Measurements from ENCODE around the gene NPIPA1.
"Not testable (repeated sequence)": the region's sequence is repeated elsewhere in the genome, so short reads cannot be mapped to it uniquely, and the experiment has no call there.

NPIPA1 gene

GRCh38 chr16:14937143-14937542 lies at the start of gene NPIPA1:
NPIPA1 (plus strand) TSS chr16:14937443; CDS start chr16:14937443, 0 bp downstream.
- not testable (repeated sequence) for FAIRE-seq

DNA sequence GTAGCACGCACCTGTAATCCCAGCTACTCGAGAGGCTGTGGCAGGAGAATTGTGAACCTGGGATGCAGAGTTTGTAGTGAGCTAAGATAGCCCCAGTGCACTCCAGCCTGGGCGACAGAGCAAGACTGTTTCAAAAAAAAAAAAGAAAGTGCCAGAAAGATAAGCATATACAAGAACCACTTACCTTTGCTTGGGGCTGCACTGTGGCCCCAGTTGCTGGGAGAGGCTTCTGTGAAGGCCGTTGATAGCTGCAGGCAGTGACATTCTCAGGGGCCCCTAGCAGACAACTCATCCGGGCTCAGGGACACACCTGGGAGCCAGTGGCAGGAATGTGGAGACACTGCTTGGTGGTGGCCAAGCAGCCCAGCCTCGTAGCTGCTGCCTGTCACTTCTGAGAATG lies 45.1 kb upstream of the NPIPA1 start:
- FAIRE-seq: not testable (repeated sequence)

- FAIRE-seq: not testable (repeated sequence)
Measured at GRCh38 chr16:14895382-14895781, 41.9 kb upstream of the NPIPA1 start.

- FAIRE-seq: not testable (repeated sequence)
Measured at GRCh38 chr16:14896023-14896422, 41.2 kb upstream of the NPIPA1 start.

- not testable (repeated sequence) for FAIRE-seq
Measured at GRCh38 chr16:14897006-14897664, 40.1 kb upstream of the NPIPA1 start.

GRCh38 chr16:14898162-14898561 lies 39.1 kb upstream of the NPIPA1 start:
- FAIRE-seq: not testable (repeated sequence)

GRCh38 chr16:14903191-14903957 lies 33.9 kb upstream of the NPIPA1 start:
- not testable (repeated sequence) for FAIRE-seq

- not testable (repeated sequence) for FAIRE-seq
Measured at GRCh38 chr16:14909744-14910143, 27.5 kb upstream of the NPIPA1 start.

GRCh38 chr16:14910833-14911629 lies 26.2 kb upstream of the NPIPA1 start:
- not testable (repeated sequence) for FAIRE-seq

- not testable (repeated sequence) for FAIRE-seq
Measured at GRCh38 chr16:14911954-14912353, 25.3 kb upstream of the NPIPA1 start.

GRCh38 chr16:14912588-14912987 lies 24.7 kb upstream of the NPIPA1 start:
- FAIRE-seq: not testable (repeated sequence)

GRCh38 chr16:14918504-14918903 lies 18.7 kb upstream of the NPIPA1 start:
- not testable (repeated sequence) for FAIRE-seq

- not testable (repeated sequence) for FAIRE-seq
Measured at GRCh38 chr16:14919837-14920600, 17.2 kb upstream of the NPIPA1 start.

- not testable (repeated sequence) for FAIRE-seq
Measured at GRCh38 chr16:14922285-14922684, 15.0 kb upstream of the NPIPA1 start.

DNA sequence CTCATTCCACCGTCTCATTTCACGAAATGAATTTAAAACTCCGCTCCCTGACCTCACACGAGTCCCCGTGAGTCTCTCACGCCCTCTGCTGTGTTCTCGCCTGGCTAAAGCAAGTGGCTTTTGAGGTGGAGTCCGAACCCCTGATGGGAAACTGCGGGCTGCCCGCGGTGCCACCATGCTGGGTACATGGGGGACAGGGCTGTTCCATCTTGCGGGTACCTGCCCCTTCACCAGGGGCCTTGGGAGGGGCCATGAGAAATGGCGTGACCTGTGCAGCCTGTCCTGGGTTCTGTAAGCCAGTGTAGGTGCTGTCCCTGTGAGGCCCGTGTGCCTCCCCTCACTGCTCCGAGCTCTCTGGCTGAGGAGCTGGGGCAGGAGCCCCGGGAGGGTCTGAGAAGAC lies 14.3 kb upstream of the NPIPA1 start:
- FAIRE-seq: not testable (repeated sequence)

DNA sequence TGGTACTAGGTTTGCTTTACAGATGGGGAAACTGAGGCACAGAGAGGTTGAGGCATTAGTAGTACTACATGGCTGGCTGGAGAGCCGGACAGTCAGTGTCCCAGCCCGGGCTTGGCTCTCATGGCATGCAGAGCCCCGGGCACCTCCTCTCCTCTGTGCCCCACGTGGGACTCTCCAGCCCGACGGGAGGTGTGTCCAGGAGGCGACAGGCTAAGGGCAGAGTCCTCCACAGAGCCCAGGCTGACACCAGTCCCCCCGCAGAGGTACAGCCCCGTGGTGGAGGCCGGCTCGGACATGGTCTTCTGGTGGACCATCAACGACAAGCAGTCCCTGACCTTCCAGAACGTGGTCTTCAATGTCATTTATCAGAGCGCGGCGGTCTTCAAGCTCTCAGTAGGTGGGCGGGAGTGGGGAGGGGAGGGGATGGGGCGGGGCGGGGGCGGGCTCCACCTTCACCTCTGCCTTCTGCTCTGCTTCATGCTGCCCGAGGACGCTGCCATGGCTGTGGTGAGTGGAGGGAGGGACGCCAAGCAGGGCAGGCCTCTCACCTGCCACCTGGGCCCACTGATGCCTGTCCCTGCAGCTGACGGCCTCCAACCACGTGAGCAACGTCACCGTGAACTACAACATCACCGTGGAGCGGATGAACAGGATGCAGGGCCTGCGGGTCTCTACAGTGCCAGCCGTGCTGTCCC lies 13.7 kb upstream of the NPIPA1 start:
- FAIRE-seq: not testable (repeated sequence)

- not testable (repeated sequence) for FAIRE-seq
Measured at GRCh38 chr16:14924359-14924758, 12.9 kb upstream of the NPIPA1 start.

- not testable (repeated sequence) for FAIRE-seq
Measured at GRCh38 chr16:14924982-14925381, 12.3 kb upstream of the NPIPA1 start.

- not testable (repeated sequence) for FAIRE-seq
Measured at GRCh38 chr16:14928064-14928714, 9.1 kb upstream of the NPIPA1 start.

- not testable (repeated sequence) for FAIRE-seq
Measured at GRCh38 chr16:14929176-14929575, 8.1 kb upstream of the NPIPA1 start.

DNA sequence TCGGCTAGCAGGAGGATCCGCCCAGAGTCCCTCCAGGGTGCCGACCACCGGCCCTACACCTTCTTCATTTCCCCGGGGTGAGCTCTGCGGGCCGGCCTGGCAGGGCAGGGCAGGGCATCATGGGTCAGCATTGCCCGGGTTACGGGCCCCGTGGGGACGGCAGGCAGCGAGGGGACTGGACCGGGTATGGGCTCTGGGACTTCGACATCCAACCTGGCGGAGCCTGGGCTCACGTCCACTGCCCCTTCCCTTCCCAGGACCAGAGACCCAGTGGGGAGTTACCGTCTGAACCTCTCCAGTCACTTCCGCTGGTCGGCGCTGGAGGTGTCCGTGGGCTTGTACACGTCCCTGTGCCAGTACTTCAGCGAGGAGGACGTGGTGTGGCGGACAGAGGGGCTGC lies 7.0 kb upstream of the NPIPA1 start:
- FAIRE-seq: not testable (repeated sequence)

Data from TTC549 (cell line).